Suppressor macrophage treated with lipopolysaccharide for 1 hour (primary cell): Measurements from ENCODE around the gene BCL2L12.

Experiments
- DNase-seq, 3 donors: peaks; one replicate each; pipeline ENCODE4 v3.0.0-alpha.2; 2020 to 2022

The BCL2L12 gene

GRCh38 chr19:49665036-49665350, 740 bp upstream of the BCL2L12 start:
- no peak for DNase-seq

- DNase-seq, result no peak
Measured at GRCh38 chr19:49666120-49666444, 349 bp downstream of the BCL2L12 start.

DNA sequence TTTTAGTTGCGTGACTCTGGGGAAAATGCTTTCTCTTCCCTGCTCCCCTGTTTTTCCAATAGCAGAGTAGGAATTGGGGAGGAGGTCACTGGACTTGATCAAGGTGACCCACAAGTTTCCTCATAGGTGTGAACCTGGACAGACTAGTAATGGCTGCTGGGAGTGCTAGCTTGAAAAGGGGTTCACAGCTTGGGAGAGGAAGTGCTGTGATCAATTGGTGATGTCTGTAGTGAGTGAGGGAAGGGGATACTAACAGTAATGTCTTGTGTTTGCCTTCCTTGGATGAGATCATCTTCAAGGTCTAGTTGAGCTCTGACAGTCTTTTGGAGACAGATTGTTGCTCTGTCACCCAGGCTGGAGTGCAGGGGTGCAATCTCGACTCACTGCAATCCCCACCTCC, 1.7 kb downstream of the BCL2L12 start:
- DNase-seq, result no peak

DNA sequence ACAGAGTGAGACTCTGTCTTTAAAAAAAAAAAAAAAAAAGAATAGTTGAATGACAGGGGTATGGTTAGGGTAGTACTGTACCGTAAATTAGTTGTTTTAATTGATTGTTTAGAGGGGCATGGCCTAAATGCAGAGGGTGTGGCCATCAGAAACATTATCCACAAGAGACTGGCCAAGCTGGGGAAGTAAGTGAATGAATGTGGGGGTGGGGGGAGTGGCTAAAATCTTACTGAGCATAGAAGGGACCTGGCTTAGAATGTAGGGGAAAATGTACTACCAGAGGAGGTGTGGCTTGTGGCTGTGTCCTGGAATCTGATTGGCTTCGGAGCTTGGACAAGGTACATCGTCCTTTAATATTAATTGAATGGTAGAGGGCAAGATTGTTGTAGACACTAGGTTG, 3.8 kb downstream of the BCL2L12 start:
- DNase-seq, result peak; percentile 41 to 72 (median 65)

DNA sequence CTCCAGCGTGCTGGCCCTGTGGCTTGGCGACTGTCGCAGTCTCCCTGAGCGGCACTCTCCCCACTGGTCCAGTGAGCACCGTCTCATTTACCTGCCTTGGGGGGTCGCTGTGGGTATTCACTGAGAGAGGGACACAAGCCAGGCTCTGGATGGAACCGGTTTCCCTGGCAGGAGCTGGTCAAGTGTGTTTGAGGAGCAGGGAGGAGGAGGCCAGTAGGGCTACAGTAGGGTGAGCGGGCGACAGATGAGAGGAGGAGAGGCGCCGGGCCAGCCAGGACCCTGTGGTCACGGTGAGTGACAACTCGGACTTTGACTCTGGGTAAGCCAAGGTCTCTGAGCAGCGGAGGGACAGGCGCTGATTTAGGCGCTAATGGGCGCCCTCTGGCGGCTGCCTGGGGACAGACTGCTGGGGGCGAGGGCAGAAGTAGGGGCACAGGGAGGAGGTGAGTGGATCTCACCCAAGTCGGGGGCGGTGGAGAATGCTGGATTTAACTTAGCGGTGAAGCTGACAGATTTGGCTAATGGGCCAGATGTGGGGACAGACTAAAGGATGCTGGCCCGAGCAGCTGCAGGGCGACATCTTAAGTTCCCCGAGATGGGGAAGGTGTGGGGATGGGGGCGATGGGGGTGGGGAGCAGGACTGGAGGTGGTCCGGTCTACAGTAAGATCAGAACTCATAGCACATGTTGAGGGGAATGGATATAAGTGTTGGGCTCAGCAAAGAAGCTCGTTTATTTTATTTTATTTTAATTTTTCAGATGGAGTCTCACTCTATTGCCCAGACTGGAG, 6.6 kb downstream of the BCL2L12 start:
- DNase-seq, result peak; percentile 83 to 92 (median 83)

GRCh38 chr19:49676136-49676783, 10.5 kb downstream of the BCL2L12 start:
- peak; percentile 93 to 96 (median 95) for DNase-seq

GRCh38 chr19:49676784-49677230, 11.1 kb downstream of the BCL2L12 start:
- DNase-seq, result peak; percentile 100

DNA sequence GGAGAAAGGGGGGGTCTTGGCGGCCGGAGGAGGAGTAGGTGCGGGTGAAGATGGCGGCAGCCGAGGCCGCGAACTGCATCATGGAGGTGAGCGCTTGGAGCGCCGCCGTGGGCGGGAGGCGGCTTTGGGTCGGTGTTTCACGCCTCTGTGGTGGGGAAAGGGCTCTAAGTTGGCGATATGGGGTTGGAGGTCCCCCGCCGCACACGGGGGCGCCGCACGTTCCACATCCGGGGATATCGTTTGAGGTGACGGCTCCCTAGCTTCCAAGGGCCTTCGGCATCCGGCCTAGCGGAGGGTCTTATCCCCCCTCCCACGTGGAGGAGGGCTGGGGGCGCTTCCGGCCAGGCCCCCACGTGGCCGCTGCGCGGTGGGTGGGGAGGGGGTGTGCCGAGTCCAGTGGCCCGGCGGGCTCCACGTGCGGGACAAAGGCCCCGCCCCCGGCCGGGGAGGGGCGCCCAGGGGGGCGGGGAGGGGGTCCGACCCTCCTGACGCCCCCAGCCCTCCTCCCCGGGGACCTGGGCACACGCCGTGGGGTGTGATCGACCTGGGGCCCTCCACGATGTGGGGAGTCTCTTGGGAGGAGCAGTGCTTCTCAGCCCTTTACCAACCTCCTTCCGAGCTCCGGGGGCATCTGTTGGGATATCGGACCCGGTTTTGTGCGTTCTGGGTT, 11.6 kb downstream of the BCL2L12 start, which contains the start of gene PRMT1:
PRMT1 (plus strand) TSS at position 41 of the 670 bp plus-strand sequence; CDS start at position 51, 10 bp downstream.
- DNase-seq, result peak in 2 of 3 donors; percentile 45 to 71

DNA sequence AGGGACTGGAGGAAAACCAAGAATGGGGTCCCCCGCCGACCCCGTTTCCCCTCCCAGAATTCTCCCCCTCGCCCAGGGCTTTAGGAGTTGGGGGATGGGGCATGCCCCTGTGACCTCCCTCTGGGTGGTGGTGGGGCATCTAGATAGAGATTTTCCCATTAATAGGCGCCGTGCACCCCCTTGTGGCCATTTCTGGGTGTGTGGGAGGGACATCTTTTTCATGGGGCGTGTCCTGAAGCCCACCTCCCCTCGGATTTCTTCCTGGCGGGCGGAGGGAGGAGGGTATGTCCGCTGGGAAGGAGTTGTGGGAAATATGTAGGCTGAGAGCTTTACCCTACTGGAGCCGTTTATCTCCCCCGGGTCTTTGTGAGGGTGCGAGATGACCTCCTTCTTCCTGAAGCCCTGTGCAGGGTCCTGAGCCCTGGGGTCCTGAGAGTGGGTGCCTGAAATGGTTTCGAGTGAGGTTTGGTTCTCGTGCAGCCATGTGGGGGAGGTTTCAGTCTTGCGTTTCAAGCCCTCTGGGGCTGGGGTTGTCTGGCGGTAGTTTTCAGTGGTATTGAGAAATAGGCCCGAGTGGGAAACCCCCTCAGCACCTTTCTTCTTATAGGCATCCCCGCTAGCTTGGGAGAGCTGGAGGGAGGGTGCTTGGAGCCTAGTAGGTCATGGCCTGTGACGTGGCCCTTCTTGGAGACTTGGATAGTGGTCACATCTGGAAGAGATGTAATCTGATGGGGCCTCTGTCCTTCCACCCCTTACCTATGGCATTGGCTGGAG, 12.4 kb downstream of the BCL2L12 start:
- DNase-seq, result peak; percentile 80 to 90 (median 82)

- DNase-seq, result no peak
Measured at GRCh38 chr19:49678985-49679770, 13.4 kb downstream of the BCL2L12 start.

DNA sequence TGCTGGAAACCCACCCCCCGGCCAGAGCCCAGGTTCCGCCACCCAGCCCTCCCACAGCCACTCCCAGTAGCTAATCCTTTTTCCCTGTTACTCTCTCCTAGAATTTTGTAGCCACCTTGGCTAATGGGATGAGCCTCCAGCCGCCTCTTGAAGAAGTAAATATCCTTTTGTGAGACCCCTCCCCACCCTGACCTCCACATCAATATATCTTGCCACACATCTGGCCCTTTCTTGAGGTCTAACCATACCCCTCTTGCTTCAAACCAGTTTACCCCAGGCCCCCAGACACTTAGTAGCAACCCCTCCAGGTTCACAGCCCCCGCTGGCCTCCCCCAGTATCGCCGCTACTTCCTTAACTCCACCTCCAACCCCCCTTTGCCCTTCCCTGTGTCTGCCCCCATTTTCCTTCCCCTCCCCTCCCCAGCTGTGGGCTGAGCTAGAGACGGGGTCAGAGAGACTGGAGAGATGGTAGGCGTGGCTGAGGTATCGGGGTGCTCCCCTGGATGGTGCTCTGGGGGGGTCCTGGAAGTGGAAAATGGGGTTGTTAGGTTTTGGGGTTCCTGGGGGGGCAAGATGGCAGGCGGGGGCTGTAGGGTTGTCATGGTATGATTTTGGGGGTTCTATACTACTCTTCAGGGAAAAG, 14.2 kb downstream of the BCL2L12 start:
- no peak for DNase-seq

DNA sequence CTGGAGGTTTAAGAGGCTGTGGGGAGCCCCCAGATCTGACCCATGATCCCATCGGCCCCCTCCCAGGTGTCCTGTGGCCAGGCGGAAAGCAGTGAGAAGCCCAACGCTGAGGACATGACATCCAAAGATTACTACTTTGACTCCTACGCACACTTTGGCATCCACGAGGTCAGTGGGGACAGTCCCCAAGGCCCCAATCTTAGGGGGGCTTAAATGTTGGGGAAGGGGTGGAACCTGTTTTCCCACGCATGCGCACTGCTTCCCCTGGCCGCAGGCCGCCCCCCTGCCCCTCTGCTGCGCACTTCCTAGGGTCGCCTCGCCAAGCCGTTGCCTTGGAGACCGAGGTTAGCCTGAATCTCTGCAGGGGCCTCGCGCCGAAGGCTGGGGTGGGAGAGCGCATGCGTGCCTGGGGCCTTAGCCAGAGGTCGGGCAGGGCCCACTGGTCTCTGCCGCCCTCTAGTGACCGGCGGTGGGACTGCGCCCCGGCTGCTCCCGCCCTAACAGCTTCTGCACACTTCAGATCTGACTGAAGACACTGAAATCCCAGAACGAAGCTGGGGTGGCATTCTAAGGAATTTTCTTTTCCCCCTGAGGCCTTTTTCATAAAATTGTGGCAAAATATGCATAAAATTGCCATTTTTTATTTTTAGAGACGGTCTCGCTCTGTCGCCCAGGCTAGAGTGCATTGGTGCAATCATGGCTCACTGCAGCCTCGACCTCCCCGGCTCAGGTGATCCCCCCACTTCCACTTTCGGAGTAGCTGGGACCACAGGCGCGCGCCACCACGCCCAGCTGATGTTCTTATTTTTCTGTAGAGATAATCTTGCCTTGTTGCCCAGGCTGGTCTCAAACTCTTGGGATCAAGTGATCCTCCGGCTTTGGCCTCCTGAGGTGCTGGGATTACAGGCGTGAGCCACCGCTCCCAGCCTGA, 15.0 kb downstream of the BCL2L12 start:
- DNase-seq, result peak; percentile 91 to 96 (median 95)

GRCh38 chr19:49681830-49682229, 16.1 kb downstream of the BCL2L12 start:
- DNase-seq, result no peak

DNA sequence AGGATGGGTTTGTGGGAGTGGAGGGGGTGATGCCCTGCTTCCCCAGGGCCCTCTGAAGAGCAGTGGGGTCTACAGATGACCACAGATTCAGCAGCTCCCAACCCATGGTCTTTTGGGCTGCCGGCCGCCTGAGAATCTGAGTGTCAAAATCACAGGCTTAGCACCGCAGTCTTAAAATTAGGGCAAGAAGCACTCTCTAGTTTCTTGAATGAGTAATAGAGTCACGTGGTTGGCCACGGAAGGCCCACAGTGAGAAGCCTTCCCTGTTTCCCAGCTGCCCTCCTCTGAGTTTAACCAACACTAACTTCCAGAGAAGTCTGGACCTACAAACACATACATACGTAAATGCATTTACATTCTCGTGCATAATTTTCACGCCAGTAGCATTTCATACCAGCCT, 16.5 kb downstream of the BCL2L12 start:
- no peak for DNase-seq

- no peak for DNase-seq
Measured at GRCh38 chr19:49683814-49684250, 18.1 kb downstream of the BCL2L12 start.

DNA sequence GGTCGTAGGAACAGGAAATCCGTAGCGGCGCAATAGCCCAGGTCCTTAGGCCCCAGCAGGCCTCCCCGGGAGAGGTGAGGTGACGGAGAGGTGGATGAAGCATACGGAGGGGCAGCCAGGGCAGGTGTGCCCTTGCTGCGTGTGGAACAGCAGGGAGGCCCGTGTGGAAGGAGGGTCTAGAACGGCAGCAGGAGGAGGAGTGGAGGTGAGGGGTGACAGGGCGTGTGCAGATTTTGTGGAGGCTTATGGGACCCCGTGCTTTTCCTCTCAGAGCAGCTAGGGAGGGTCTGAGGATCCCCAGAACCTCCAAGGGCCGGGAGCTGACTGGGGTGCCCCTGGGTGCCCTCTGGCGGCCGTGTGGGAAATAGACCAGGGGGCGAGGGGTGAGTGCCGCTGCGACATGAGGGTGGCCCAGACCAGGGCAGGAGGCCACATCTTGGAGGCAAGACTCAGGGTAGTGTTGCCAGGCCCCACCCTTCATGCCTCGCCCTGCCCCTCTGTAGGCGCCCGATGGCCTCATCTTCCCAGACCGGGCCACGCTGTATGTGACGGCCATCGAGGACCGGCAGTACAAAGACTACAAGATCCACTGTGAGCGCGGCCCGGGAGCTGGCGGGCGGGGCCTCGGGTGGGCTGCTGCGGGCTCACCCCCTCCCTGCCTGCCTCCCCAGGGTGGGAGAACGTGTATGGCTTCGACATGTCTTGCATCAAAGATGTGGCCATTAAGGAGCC, 18.7 kb downstream of the BCL2L12 start:
- DNase-seq, result peak in 2 of 3 donors; percentile 34 to 44

DNA sequence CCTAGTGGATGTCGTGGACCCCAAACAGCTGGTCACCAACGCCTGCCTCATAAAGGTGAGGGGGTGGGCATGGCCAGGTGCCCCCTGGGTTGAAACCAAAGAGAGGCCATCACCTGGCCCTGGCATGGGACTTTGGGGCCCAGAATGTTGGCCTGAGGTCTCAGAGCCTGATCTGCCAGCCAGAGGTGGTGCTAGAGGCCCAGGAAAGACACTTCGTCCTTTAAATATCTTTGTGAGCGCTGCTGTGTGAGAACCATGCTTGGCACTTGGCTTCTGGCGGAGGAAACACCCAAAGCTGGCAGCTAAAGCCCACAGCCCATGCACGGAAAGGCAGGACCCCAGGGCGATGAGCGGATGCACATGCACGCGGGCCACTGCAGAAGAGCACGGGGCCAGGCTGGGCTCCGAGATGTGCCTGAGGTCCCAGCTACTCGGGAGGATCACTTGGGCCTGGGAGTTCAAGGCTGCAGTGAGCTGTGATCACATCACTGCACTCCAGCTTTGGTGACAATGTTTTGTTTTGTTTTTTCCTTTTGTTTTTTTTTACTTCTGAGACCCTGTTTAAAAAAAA, 19.3 kb downstream of the BCL2L12 start:
- no peak for DNase-seq

- no peak for DNase-seq
Measured at GRCh38 chr19:49685845-49686332, 20.2 kb downstream of the BCL2L12 start.

DNA sequence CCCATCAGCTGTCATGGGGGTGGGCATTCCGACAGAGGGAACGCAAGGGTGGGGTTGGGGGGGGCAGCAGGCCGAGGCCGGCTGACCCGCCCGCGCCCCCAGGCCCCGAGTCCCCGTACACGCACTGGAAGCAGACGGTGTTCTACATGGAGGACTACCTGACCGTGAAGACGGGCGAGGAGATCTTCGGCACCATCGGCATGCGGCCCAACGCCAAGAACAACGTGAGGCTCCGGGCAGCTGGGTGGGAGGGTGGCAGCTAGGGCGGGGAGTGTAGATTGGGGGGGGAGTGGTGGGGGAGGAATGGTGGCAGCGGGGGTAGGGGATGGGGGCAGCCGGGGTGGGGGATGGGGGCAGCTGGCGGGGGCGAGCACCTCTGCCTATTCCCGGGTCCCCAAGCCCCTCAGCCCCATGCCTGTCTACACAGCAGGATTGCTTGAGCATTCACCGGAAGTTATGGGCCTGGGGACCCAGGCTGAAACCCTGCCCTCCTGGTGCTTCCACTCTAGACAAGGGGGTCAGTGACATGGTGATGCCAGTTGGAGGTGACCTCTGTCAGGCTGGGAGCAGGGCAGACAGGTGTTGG, 20.9 kb downstream of the BCL2L12 start:
- no peak for DNase-seq
